HCT116 (cell line): ENCODE measurements around the gene MED10. TPM values are rescaled to one million over a fixed set of nuclear protein-coding genes. Genes with fewer than 3 reads are reported as not detected.

ENCODE experiments used
- ATAC-seq: fragments of 200-7000 bp; cut with Tn5 transposase; 2 replicates; pipeline ENCODE4 v1.9.1; 2020; ENCODE audit warnings: mild to moderate bottlenecking, moderate library complexity
- BruUV-seq: library from RNA; stranded (reverse); fragments of 400-500 nt; replicated peaks from 2 replicates; lab custom pipeline; 2021; lab: Mats Ljungman, UMichigan
- CTCF ChIA-PET: fragments of 300-600 bp; sonication (Branson Sonifier 250); formaldehyde crosslinking; loops from one replicate; lab custom pipeline; 2021; ENCODE audit warnings: antibody characterized with exemption; lab: Charles Lee
- POLR2A ChIA-PET: fragments of 300-600, 350-600 bp; sonication (Branson Sonifier 250); formaldehyde crosslinking; loops from one replicate; lab custom pipeline; 2021; ENCODE audit warnings: antibody characterized with exemption; lab: Charles Lee
- RAD21 ChIA-PET, 2 experiments: fragments of 300-600 bp; sonication (Branson Sonifier 250); formaldehyde crosslinking; loops; one replicate each; lab custom pipeline; 2023; ENCODE audit warnings: low total read pairs in 2 of 2; ENCODE audit not compliant: uncharacterized antibody in 2 of 2, unreplicated experiment in 2 of 2, low non-redundant PET in 1 of 2; lab: Charles Lee
- DNase-seq: peaks from one replicate; pipeline ENCODE4 v3.0.0-alpha.2; 2010; ENCODE audit warnings: low read depth, low spot score
- H2AFZ ChIP-seq: fragments of 200-600 bp; shearing (Covaris generic), sonication (generic); 2 replicates; pipeline ENCODE4 v1.6.1; 2017; ENCODE audit warnings: low read depth, mixed run types, mixed read lengths, antibody characterized with exemption, low read length; ENCODE audit not compliant: poor library complexity, severe bottlenecking
- H3K27ac ChIP-seq: 2 replicates; pipeline ENCODE4 v1.5.1; 2012; ENCODE audit warnings: low read depth, low read length
- H3K27me3 ChIP-seq: fragments of 200-600 bp; sonication (generic); 2 replicates; pipeline ENCODE4 v1.6.1; 2016; ENCODE audit warnings: mixed run types, low read length, mixed read lengths; ENCODE audit not compliant: insufficient read depth
- H3K36me3 ChIP-seq, 2 experiments: fragments of 200-500 bp in 1 of 2; fragments of 200-600 bp in 1 of 2; sonication (Bioruptor generic) in 1 of 2; sonication (generic) in 1 of 2; 2 replicates each; pipeline versions ENCODE4 v1.5.1 to v1.6.1; 2014 to 2016; ENCODE audit warnings: low read length in 2 of 2, inconsistent platforms in 1 of 2, mixed read lengths in 1 of 2, mixed run types in 1 of 2; ENCODE audit not compliant: insufficient read depth in 2 of 2, control insufficient read depth in 1 of 2
- H3K4me1 ChIP-seq, 2 experiments: fragments of 200-600 bp in 1 of 2; sonication (generic) in 1 of 2; 2 replicates each; pipeline versions ENCODE4 v1.5.1 to v1.6.1; 2012 to 2017; ENCODE audit warnings: low read length in 2 of 2, inconsistent platforms in 1 of 2, mild to moderate bottlenecking in 1 of 2, mixed read lengths in 1 of 2, mixed run types in 1 of 2, moderate library complexity in 1 of 2; ENCODE audit not compliant: insufficient read depth in 2 of 2, control insufficient read depth in 1 of 2
- H3K4me2 ChIP-seq: fragments of 200-600 bp; sonication (generic); 2 replicates; pipeline ENCODE4 v1.6.1; 2017; ENCODE audit warnings: mixed run types, low read length, mixed read lengths
- H3K4me3 ChIP-seq, 2 experiments: fragments of 200-600 bp in 1 of 2; sonication (generic) in 1 of 2; replicated peaks in 1 of 2; 2 replicates each; pipeline ENCODE4 v1.5.1; 2011 to 2016; ENCODE audit warnings: low read length in 2 of 2, control low read depth in 1 of 2, low read depth in 1 of 2, mild to moderate bottlenecking in 1 of 2, mixed read lengths in 1 of 2, mixed run types in 1 of 2
- H3K79me2 ChIP-seq: fragments of 200-600 bp; sonication (generic); 2 replicates; pipeline ENCODE4 v1.6.1; 2017; ENCODE audit warnings: mild to moderate bottlenecking, mixed run types, low read length, moderate library complexity, mixed read lengths; ENCODE audit not compliant: insufficient read depth
- H3K9ac ChIP-seq: fragments of 200-600 bp; sonication (generic); 2 replicates; pipeline ENCODE4 v1.6.1; 2016; ENCODE audit warnings: low read length, mixed read lengths
- H3K9me2 ChIP-seq: fragments of 200-600 bp; sonication (generic), shearing (Covaris generic); 2 replicates; pipeline ENCODE4 v1.6.1; 2017; ENCODE audit warnings: mixed run types, mild to moderate bottlenecking, moderate library complexity; ENCODE audit not compliant: insufficient read depth
- H3K9me3 ChIP-seq, 2 experiments: fragments of 200-500 bp in 1 of 2; fragments of 200-600 bp in 1 of 2; sonication (Bioruptor generic) in 1 of 2; sonication (generic) in 1 of 2; 2 replicates each; pipeline ENCODE4 v1.6.1; 2014 to 2017; ENCODE audit warnings: low read length in 2 of 2, mixed read lengths in 2 of 2, inconsistent platforms in 1 of 2, low read depth in 1 of 2, mild to moderate bottlenecking in 1 of 2, mixed run types in 1 of 2, moderate library complexity in 1 of 2; ENCODE audit not compliant: control insufficient read depth in 1 of 2, insufficient read depth in 1 of 2
- H4K20me1 ChIP-seq: fragments of 200-600 bp; sonication (generic), shearing (Covaris generic); 2 replicates; pipeline ENCODE4 v1.6.1; 2017; ENCODE audit warnings: mixed run types, mild to moderate bottlenecking, moderate library complexity; ENCODE audit not compliant: insufficient read depth
- ATF3 ChIP-seq: IDR thresholded peaks from 2 replicates; pipeline ENCODE4 v1.6.1; 2012
- CBX3 ChIP-seq: IDR thresholded peaks from 2 replicates; pipeline ENCODE4 v1.6.1; 2012; ENCODE audit warnings: low read depth
- CTCF ChIP-seq, 3 experiments: fragments of 200-600 bp in 1 of 3; sonication (generic) in 1 of 3; IDR thresholded peaks in 2 of 3; conservative IDR thresholded peaks in 1 of 3; 2 replicates each; pipeline ENCODE4 v1.5.1; 2012 to 2017; ENCODE audit warnings: low read depth in 2 of 3, low read length in 2 of 3, antibody characterized with exemption in 1 of 3, borderline replicate concordance in 1 of 3, control low read depth in 1 of 3, mild to moderate bottlenecking in 1 of 3, mixed read lengths in 1 of 3, mixed run types in 1 of 3, moderate library complexity in 1 of 3; ENCODE audit not compliant: insufficient read depth in 1 of 3
- EGR1 ChIP-seq: IDR thresholded peaks from 2 replicates; pipeline ENCODE4 v1.6.1; 2012; ENCODE audit warnings: low read depth
- ELF1 ChIP-seq: IDR thresholded peaks from 2 replicates; pipeline ENCODE4 v1.6.1; 2012; ENCODE audit warnings: low read depth, borderline replicate concordance
- EZH2 ChIP-seq: fragments of 200-600 bp; sonication (generic); IDR thresholded peaks from 2 replicates; pipeline ENCODE4 v1.6.1; 2017; ENCODE audit warnings: antibody characterized with exemption, mixed run types
- EZH2phosphoT487 ChIP-seq: fragments of 200-600 bp; IDR thresholded peaks from 2 replicates; pipeline ENCODE4 v1.6.1; 2018; ENCODE audit warnings: antibody characterized with exemption, borderline replicate concordance
- FOSL1 ChIP-seq: IDR thresholded peaks from 2 replicates; pipeline ENCODE4 v1.6.1; 2012; ENCODE audit warnings: low read depth
- JUND ChIP-seq: IDR thresholded peaks from 2 replicates; pipeline ENCODE4 v1.6.1; 2012
- MAX ChIP-seq: IDR thresholded peaks from 2 replicates; pipeline ENCODE4 v1.6.1; 2012
- POLR2AphosphoS5 ChIP-seq: IDR thresholded peaks from 2 replicates; pipeline ENCODE4 v1.6.1; 2011; ENCODE audit warnings: mild to moderate bottlenecking, low read depth, low read length, moderate library complexity
- RAD21 ChIP-seq: IDR thresholded peaks from 2 replicates; pipeline ENCODE4 v1.6.1; 2012; ENCODE audit warnings: low read depth, mild to moderate bottlenecking
- REST ChIP-seq: IDR thresholded peaks from 2 replicates; pipeline ENCODE4 v1.6.1; 2012; ENCODE audit warnings: low read depth
- SIN3A ChIP-seq: IDR thresholded peaks from 2 replicates; pipeline ENCODE4 v1.6.1; 2012; ENCODE audit warnings: low read depth
- SP1 ChIP-seq: IDR thresholded peaks from 2 replicates; pipeline ENCODE4 v1.6.1; 2012; ENCODE audit warnings: low read depth
- TCF7L2 ChIP-seq: IDR thresholded peaks from 2 replicates; pipeline ENCODE4 v1.7.0; 2011; ENCODE audit warnings: borderline replicate concordance, inconsistent platforms; ENCODE audit not compliant: insufficient read depth, insufficient read length; ENCODE audit errors: extremely low read depth
- YY1 ChIP-seq: IDR thresholded peaks from 2 replicates; pipeline ENCODE4 v1.6.1; 2011; ENCODE audit warnings: low read length, low read depth, moderate library complexity, mild to moderate bottlenecking; ENCODE audit not compliant: insufficient replicate concordance; ENCODE audit errors: extremely low read depth
- ZBTB33 ChIP-seq: IDR thresholded peaks from 2 replicates; pipeline ENCODE4 v1.6.1; 2011; ENCODE audit warnings: mild to moderate bottlenecking, low read length, moderate library complexity; ENCODE audit not compliant: insufficient replicate concordance; ENCODE audit errors: extremely low read depth
- ZFX ChIP-seq: fragments of 450-650 bp; IDR thresholded peaks from 2 replicates; pipeline ENCODE4 v1.6.1; 2017
- ZNF274 ChIP-seq: fragments of 200-500 bp; sonication (Bioruptor generic); IDR thresholded peaks from 2 replicates; pipeline ENCODE4 v1.6.1; 2014; ENCODE audit warnings: mild to moderate bottlenecking, low read depth, low read length, inconsistent platforms
- intact Hi-C: fragments of 100-400 bp; cut with micrococcal nuclease; formaldehyde crosslinking; loops from 2 replicates; pipeline ENCODE4 v1.10.0; 2022
- total RNA-seq: library from RNA; stranded (reverse); gene quantifications from one replicate; pipeline ENCODE4 v1.2.1, GENCODE V29; 2021; ENCODE audit not compliant: unreplicated experiment

The MED10 gene
- total RNA-seq, 1 experiment from 2014 or later, result 35.0 TPM

- Histone ChIP-seq H3K9me3 (no peaks in the 10 kb centered on the region), H3K4me2 (no peak overlapping the region), H3K9ac (no peak overlapping the region), H3K4me3 (no peak overlapping the region), H3K27me3 (peaks cover 64% of the 10 kb centered on the region), H3K27ac (no peak overlapping the region), H2AFZ (no peak overlapping the region), H3K9me2 (no peaks in the 10 kb centered on the region), H3K36me3 (no peaks in the 10 kb centered on the region), H3K79me2 (no peaks in the 10 kb centered on the region), H3K4me1 (no peaks in the 10 kb centered on the region), H4K20me1 (no peaks in the 10 kb centered on the region)
- ChIA-PET RAD21 (no interaction called here), POLR2A (no interaction called here), CTCF (no interaction called here)
- intact Hi-C loops, result no loop called here
- no peak for DNase-seq
- no peak for TF ChIP-seq REST
- no peak for TF ChIP-seq SIN3A
- TF ChIP-seq EZH2, result no peak
- no peak for TF ChIP-seq ZNF274
- no peak for TF ChIP-seq SP1
- TF ChIP-seq ZBTB33, result no peak
- TF ChIP-seq EGR1, result no peak
- no peak for TF ChIP-seq CBX3
- no peak for TF ChIP-seq MAX
- TF ChIP-seq JUND, result no peak
- TF ChIP-seq YY1, result no peak
- no peak for TF ChIP-seq POLR2AphosphoS5
- TF ChIP-seq TCF7L2, result no peak
- no peak for TF ChIP-seq CTCF (IDR thresholded peaks at IDR 0.05 in 2 of 3, conservative IDR thresholded peaks at IDR 0.05 in 1 of 3; ENCODE audit: borderline replicate concordance in 1 of 3, insufficient read depth in 1 of 3, low read depth in 2 of 3, low read length in 2 of 3)
- no peak for TF ChIP-seq ELF1
- TF ChIP-seq ZFX, result no peak
- no peak for TF ChIP-seq EZH2phosphoT487
- TF ChIP-seq ATF3, result no peak
- TF ChIP-seq FOSL1, result no peak
- TF ChIP-seq RAD21, result no peak
- ATAC-seq, result no peak
- BruUV-seq, result no TSS peak
Measured at GRCh38 chr5:6389397-6389796, 11.1 kb upstream of the MED10 start.
